ENCODE results near the gene CLCN3.
"Not testable (repeated sequence)": the region's sequence is repeated elsewhere in the genome, so short reads cannot be mapped to it uniquely, and the experiment has no call there.

The CLCN3 gene

DNA sequence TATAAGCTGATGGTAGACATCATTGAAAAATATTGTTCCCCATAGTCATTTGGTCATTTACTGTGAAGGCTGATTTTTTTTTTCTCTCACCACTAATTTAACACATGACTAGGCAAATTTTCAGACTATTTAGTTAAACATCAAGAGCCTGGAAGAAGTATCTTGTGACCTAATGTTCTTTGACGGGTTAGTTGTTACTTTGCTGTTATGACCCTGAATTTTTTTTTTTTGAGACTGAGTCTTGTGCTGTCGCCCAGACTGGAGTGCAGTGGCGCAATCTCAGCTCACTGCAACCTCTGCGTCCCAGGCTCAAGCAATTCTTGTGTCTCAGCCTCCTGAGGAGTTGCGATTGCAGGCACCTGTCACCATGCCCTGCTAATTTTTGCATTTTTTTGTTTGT, 70.4 kb downstream of the CLCN3 start:
- DNase-seq (ENCODE audit: low read depth in 1 of 2, low spot score in 1 of 2): no peak

DNA sequence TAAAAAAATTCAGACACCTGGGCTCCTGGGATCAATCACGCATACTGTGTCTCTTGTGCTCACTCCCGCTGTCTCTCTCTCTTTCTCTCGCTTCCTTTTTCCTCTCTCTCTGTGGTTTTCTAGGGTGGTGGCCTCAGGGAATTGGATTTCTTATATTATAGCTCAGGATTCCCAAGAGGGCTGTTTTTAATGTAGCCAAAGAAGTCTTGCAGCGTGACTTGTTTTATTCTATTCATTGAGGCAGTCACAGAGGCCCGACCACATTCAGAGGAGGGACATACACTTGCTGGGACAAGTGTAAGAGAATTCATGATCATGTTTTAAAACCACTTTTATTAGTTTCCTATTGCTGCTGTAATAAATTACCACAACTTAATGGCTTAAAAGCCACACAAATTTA, 78.0 kb downstream of the CLCN3 start:
- DNase-seq (ENCODE audit: low read depth in 1 of 2, low spot score in 1 of 2): no peak

DNA sequence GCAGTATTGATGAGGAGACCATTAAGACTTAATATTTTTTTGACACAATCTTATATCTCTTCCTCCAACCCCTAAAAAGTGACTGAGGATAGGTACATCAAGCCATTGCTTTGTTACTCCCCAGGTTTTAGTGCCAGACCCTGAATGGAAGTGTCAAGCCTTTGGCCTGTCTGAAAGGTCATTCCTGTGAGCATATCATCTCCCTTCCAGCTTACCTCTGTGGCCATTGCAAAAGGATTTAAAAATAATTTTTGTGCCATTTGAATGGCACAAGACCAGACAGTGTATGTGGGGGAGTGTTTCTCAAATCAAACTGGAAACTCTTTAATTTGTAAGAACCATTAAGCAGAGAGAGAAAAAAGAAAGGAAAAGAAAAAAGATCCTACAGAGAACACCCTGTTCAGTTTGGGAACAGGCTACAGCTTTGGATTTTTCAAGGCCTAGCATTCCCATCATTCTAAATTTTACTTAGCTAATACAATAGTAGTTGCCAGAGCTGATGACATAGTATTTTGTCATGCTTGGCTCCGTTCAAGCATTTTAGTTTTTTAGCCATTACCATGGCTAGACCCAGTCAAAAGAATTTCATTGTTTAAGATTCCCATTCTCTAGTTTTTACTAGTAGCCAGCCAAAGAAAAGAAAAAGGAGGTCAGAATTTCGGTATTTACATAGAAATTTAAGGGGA, 87.7 kb downstream of the CLCN3 start:
- no peak for DNase-seq (ENCODE audit: low read depth in 1 of 2, low spot score in 1 of 2)

- DNase-seq (ENCODE audit: low read depth in 1 of 2, low spot score in 1 of 2): no peak
These were observed 95.4 kb downstream of the CLCN3 start for GRCh38 chr4:169715826-169716225.

DNA sequence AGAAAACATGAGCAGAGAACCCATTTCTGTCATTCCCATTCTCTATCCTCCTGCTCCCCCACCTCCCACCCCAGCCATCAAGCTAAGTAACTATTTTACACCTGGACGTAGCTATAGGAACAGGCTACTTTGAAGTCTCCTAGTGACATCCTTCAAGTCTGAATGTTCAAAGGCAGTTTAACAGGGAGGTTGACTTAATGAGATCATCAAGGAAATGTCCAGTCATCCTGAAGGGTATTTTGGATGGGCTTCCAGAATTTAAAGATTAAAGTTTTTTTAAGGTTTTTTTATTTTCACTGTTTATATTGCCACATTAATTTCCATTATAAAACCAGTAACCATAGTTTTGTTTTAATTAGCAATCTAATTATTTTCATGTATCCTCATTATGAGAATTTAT, 96.3 kb downstream of the CLCN3 start:
- DNase-seq (ENCODE audit: low read depth in 1 of 2, low spot score in 1 of 2): no peak

DNA sequence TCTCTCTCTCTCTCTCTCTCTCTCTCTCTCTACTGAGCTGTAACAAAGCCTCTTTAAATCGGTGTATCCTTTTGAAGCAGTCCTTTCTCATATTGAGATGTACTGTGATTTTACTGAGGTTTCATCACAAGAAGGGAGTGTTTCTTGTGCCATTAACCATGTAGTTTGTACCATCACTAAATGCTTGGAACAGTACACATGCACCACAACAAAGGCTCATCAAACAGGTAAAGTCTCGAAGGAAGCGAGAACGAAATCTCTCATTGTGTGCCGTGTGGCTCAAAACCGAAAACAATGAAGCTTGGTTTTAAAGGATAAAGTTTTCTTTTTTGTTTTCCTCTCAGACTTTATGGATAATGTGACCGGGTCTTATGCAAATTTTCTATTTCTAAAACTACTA, 100.2 kb downstream of the CLCN3 start:
- no peak for DNase-seq (ENCODE audit: low read depth in 1 of 2, low spot score in 1 of 2)

- no peak for DNase-seq (ENCODE audit: low read depth in 1 of 2, low spot score in 1 of 2)
These were observed 103.0 kb downstream of the CLCN3 start for GRCh38 chr4:169723207-169723965.

GRCh38 chr4:169724260-169724659, 103.9 kb downstream of the CLCN3 start:
- DNase-seq (ENCODE audit: low read depth in 1 of 2, low spot score in 1 of 2): no peak

GRCh38 chr4:169727616-169728015, 107.2 kb downstream of the CLCN3 start:
- DNase-seq (ENCODE audit: low read depth in 1 of 2, low spot score in 1 of 2): no peak

- no peak for DNase-seq (ENCODE audit: low read depth in 1 of 2, low spot score in 1 of 2)
These were observed 110.2 kb downstream of the CLCN3 start for GRCh38 chr4:169730564-169730963.

DNA sequence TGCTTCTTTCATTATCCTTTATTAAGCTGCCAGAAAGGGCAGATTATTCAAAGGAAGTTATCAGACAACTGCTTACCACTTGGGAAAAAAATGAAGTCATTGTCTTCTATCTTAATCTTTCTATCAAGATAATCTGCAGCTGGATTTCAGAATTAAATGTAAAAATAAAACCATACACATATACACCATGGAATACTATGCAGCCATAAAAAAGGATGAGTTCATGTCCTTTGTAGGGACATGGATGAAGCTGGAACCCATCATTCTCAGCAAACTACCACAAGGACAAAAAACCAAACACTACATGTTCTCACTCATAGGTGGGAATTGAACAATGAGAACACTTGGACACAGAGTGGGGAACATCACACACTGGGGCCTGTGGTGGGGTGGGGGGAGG, 118.2 kb downstream of the CLCN3 start:
- not testable (repeated sequence) for DNase-seq (ENCODE audit: low read depth in 1 of 2, low spot score in 1 of 2)

- DNase-seq (ENCODE audit: low read depth in 1 of 2, low spot score in 1 of 2): no peak
These were observed 121.2 kb downstream of the CLCN3 start for GRCh38 chr4:169741569-169741968.

DNA sequence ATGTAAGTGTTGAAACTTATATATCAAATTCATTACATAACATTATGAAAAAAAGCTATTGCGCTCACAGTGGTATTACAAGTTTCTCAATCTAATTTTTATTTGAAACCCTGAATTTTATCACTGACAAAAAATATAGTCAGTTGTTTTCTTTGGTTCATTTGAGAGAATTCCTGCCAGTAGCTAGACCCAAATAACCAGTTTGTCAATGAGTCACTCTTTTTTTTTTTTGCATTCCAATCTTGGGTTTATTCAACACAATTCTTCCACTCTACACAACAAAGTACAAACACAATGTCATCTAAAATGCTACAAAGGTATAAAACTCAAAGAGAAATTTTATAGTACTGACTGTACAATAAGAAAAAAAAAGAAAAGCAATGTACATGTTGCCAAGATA, 124.2 kb downstream of the CLCN3 start:
- DNase-seq (ENCODE audit: low read depth in 1 of 2, low spot score in 1 of 2): no peak

GRCh38 chr4:169745291-169745690, 124.9 kb downstream of the CLCN3 start:
- no peak for DNase-seq (ENCODE audit: low read depth in 1 of 2, low spot score in 1 of 2)

DNA sequence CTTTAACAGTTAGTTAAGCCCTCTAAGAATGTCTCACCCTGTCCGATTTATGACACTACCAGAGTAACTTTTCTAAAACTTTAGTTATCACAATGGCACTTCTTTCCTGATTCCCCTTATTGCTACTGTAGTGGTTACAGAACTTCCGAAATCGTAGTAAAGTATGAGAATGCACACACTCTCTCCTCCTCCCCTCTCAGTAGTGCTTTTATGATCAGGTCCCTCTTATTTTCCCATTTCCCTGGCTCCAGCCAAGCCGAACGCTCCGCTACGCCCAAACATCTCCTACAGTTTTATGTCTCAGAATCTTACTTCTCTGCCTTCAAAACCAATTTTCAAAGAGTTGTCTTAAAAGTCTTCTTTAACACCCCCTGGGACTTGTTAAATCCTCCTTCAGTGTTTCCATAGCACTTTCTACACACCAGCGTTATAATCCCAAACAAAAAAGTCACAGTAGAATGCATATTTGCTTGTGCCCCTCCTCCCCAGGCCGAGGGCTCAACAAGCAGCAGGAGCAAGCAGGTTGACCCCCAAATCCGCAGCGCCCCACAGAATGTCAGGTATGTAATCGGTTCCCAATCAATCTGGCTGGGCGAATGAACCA, 136.7 kb downstream of the CLCN3 start:
- no peak for DNase-seq (ENCODE audit: low read depth in 1 of 2, low spot score in 1 of 2)

DNA sequence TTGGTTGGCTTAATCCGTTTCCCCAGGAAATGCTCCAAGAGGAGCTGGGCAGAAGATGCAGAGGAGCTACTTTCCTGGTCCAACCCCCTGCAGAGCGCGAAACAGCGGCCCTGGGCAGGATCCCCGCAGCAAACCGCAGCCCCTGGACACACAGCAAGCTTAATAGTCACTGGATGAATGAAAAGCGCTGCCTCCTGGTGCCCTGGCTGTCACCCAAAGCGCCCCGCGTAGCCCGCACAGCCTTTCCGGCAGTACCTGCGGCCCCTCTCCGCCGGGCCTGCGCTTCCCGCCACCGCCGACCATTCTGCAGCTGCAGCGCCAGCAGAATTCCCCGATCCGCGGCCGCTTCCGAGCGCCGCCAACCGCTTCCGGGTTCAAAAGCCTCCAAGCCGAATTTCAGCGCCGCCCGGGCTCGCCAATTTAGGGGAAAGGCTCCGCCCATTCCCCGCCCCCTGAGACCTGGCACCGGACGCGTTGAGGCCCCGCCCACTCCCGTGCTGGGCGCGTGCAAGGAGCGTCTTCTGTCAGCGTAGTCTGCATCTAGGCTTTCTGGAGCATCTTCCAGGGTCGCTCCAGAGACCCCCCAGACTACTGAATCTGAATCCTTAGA, 137.3 kb downstream of the CLCN3 start, which contains the start of gene HPF1:
HPF1 (minus strand) TSS at position 370 of the 610 bp plus-strand sequence; CDS start at position 303, 67 bp downstream.
- peak; percentile 82 to 87 for DNase-seq (ENCODE audit: low read depth in 1 of 2, low spot score in 1 of 2)

GRCh38 chr4:169758401-169758962, 138.1 kb downstream of the CLCN3 start:
- no peak for DNase-seq (ENCODE audit: low read depth in 1 of 2, low spot score in 1 of 2)

DNA sequence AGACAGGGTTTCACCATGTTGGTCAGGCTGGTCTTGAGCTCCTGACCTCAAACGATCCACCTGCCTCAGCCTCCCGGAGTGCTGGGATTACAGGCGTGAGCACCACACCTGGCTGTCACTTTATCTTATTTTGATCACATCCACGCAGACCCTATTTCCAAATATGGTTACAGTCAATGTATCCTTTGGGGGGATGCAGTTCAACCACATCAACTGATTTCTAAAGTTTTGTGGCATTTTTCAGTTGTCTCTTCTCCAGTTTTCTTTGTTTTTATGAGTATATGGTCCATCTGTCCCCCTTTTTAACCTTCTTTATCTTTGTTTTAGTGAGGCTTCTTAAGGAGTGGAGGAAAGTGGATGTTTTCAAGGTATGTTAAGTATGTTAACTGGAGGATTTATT, 141.5 kb downstream of the CLCN3 start:
- DNase-seq (ENCODE audit: low read depth in 1 of 2, low spot score in 1 of 2): no peak

DNA sequence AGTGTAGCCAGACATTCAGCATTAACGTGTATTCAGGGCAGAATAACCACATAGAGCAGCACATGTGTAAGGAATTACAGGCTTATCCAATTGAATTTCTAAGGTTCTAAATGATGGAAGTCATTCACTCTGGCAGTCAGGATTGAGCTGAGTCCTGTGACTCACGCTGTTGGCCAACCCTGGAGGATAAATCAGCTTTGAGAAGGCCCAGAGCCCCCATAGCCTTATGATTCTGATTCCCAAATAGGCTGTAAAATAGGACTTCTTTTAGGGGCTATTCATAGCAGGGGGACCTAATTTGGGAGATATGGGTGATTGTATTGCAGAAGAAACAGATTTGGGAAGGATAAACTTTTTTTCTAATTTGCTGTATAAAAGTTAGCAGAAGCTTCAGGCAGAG, 145.5 kb downstream of the CLCN3 start:
- no peak for DNase-seq (ENCODE audit: low read depth in 1 of 2, low spot score in 1 of 2)

DNA sequence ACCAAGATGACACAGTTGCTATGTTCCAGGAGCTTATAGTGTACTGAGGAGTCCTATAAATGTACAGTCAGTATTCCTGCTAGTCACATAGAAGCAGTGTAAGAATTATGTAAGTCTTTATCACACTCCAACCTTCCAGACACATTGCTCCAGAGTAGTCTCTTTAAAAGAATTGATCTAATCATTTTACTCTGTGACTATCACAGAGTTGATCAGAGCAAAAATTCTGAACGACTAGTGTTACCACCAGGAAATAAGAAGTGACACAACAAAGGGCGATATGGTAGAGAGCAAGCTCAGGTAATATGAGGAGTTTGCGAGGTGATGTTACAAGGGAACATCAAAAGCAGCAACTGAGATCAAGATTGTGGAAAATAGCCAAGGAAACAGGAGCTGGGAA, 146.4 kb downstream of the CLCN3 start:
- DNase-seq (ENCODE audit: low read depth in 1 of 2, low spot score in 1 of 2): no peak

DNA sequence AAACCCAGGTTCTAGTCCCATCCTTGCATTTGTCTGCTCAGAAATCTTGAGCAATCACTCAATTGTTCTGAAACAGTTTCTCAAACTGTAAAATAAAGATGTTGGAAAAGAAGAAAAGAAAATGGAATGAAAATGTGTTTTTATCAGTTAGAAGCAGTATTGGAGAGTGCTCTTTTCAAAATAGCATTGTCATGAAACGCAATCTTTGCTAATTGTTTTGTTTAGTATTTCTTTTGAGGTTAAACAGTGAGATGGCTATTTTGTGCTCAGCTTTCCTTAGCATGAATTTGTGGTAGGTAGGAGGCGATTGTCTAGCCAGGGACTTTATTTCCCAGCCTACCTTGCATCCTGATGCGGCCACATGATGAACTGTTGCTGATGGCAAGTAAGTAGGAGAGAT, 148.0 kb downstream of the CLCN3 start:
- DNase-seq (ENCODE audit: low read depth in 1 of 2, low spot score in 1 of 2): no peak

- no peak for DNase-seq (ENCODE audit: low read depth in 1 of 2, low spot score in 1 of 2)
These were observed 150.0 kb downstream of the CLCN3 start for GRCh38 chr4:169770416-169770815.
